IMR-90 (cell line): ENCODE results near the gene KDELR3. TPM values are rescaled to one million over a fixed set of nuclear protein-coding genes. Genes with fewer than 3 reads are reported as not detected.

Experiments
- ATAC-seq: fragments of 200-7000 bp; cut with Tn5 transposase; 2 replicates; pipeline ENCODE4 v1.9.1; 2020; ENCODE audit warnings: low read depth, mild to moderate bottlenecking, moderate library complexity
- BruUV-seq: library from RNA; stranded (reverse); fragments of 400-500 nt; replicated peaks from 2 replicates; lab custom pipeline; 2021; lab: Mats Ljungman, UMichigan
- CTCF ChIA-PET: fragments of 300-600 bp; formaldehyde crosslinking; extraction: SDS; loops from one replicate; lab custom pipeline; 2021; ENCODE audit warnings: antibody characterized with exemption; lab: Yijun Ruan, JAX
- POLR2A ChIA-PET: fragments of 300-600 bp; sonication (Branson Sonifier 250); formaldehyde crosslinking; loops from one replicate; lab custom pipeline; 2022; ENCODE audit warnings: antibody characterized with exemption; ENCODE audit not compliant: unreplicated experiment; lab: Charles Lee
- DNase-seq: peaks from one replicate; pipeline ENCODE4 v3.0.0; 2013
- H2AFZ ChIP-seq: replicated peaks from 2 replicates; pipeline ENCODE3; 2013; ENCODE audit warnings: low read length, mild to moderate bottlenecking; ENCODE audit not compliant: poor library complexity
- H2AK5ac ChIP-seq: 2 replicates; pipeline ENCODE4 v1.6.1; 2013; ENCODE audit warnings: low read depth, low read length, inconsistent platforms
- H2AK9ac ChIP-seq: replicated peaks from 2 replicates; pipeline ENCODE3; 2013; ENCODE audit warnings: mild to moderate bottlenecking, low read depth, low read length, moderate library complexity; ENCODE audit not compliant: poor library complexity
- H2BK120ac ChIP-seq: 2 replicates; pipeline ENCODE4 v1.6.1; 2013; ENCODE audit warnings: low read depth, low read length, inconsistent platforms
- H2BK15ac ChIP-seq: 3 replicates; pipeline ENCODE4 v1.6.1; 2013; ENCODE audit warnings: low read depth, low read length, inconsistent platforms
- H2BK20ac ChIP-seq: 2 replicates; pipeline ENCODE4 v1.6.1; 2013; ENCODE audit warnings: low read depth, mild to moderate bottlenecking, inconsistent platforms, low read length, moderate library complexity
- H2BK5ac ChIP-seq: 2 replicates; pipeline ENCODE4 v1.6.1; 2013; ENCODE audit warnings: mild to moderate bottlenecking, low read depth, low read length, inconsistent platforms; ENCODE audit not compliant: poor library complexity, severe bottlenecking
- H3K14ac ChIP-seq: replicated peaks from 2 replicates; pipeline ENCODE4 v1.6.1; 2013; ENCODE audit warnings: low read depth, low read length, inconsistent platforms
- H3K18ac ChIP-seq: 2 replicates; pipeline ENCODE4 v1.6.1; 2013; ENCODE audit warnings: low read depth, low read length, control low read depth
- H3K23ac ChIP-seq: 2 replicates; pipeline ENCODE4 v1.6.1; 2013; ENCODE audit warnings: low read depth, low read length, inconsistent platforms
- H3K27ac ChIP-seq: 2 replicates; pipeline ENCODE4 v1.5.1; 2013; ENCODE audit warnings: mild to moderate bottlenecking, control low read depth, low read length; ENCODE audit not compliant: insufficient read depth
- H3K27me3 ChIP-seq: 2 replicates; pipeline ENCODE4 v1.6.1; 2013; ENCODE audit warnings: low read length; ENCODE audit not compliant: control insufficient read depth, insufficient read depth
- H3K36me3 ChIP-seq: 2 replicates; pipeline ENCODE4 v1.6.1; 2013; ENCODE audit warnings: low read length, mixed read lengths; ENCODE audit not compliant: control insufficient read depth, insufficient read depth
- H3K4ac ChIP-seq: 2 replicates; pipeline ENCODE4 v1.6.1; 2013; ENCODE audit warnings: low read depth, low read length, inconsistent platforms
- H3K4me1 ChIP-seq: 2 replicates; pipeline ENCODE4 v1.6.1; 2013; ENCODE audit warnings: low read length, mixed read lengths; ENCODE audit not compliant: control insufficient read depth, insufficient read depth
- H3K4me2 ChIP-seq: 2 replicates; pipeline ENCODE4 v1.6.1; 2013; ENCODE audit warnings: low read depth, mild to moderate bottlenecking, control low read depth, low read length, moderate library complexity
- H3K4me3 ChIP-seq: 2 replicates; pipeline ENCODE4 v1.5.1; 2013; ENCODE audit warnings: low read depth, mild to moderate bottlenecking, control low read depth, low read length, moderate library complexity; ENCODE audit not compliant: insufficient read depth
- H3K56ac ChIP-seq: 2 replicates; pipeline ENCODE4 v1.6.1; 2013; ENCODE audit warnings: low read length, inconsistent platforms; ENCODE audit not compliant: insufficient read depth; ENCODE audit errors: extremely low read depth
- H3K79me1 ChIP-seq, 2 experiments: 2 replicates each; pipeline ENCODE4 v1.6.1; 2013; ENCODE audit warnings: low read length in 2 of 2, inconsistent platforms in 1 of 2, low read depth in 1 of 2
- H3K9ac ChIP-seq: 2 replicates; pipeline ENCODE4 v1.6.1; 2013; ENCODE audit warnings: low read depth, low read length, control low read depth
- H3K9me1 ChIP-seq: 2 replicates; pipeline ENCODE4 v1.6.1; 2013; ENCODE audit warnings: low read length, inconsistent platforms; ENCODE audit not compliant: insufficient read depth
- H3K9me3 ChIP-seq: 2 replicates; pipeline ENCODE4 v1.6.1; 2013; ENCODE audit warnings: low read length; ENCODE audit not compliant: control insufficient read depth, insufficient read depth
- H4K20me1 ChIP-seq: 2 replicates; pipeline ENCODE4 v1.6.1; 2013; ENCODE audit warnings: low read length, inconsistent platforms; ENCODE audit not compliant: insufficient read depth
- H4K5ac ChIP-seq: 2 replicates; pipeline ENCODE4 v1.6.1; 2013; ENCODE audit warnings: mild to moderate bottlenecking, low read depth, low read length, control low read depth
- H4K8ac ChIP-seq, 2 experiments: 2 replicates each; pipeline ENCODE4 v1.6.1; 2013; ENCODE audit warnings: low read depth in 2 of 2, low read length in 2 of 2, control low read depth in 1 of 2, inconsistent platforms in 1 of 2
- H4K91ac ChIP-seq: 2 replicates; pipeline ENCODE4 v1.6.1; 2013; ENCODE audit warnings: low read depth, low read length, inconsistent platforms; ENCODE audit not compliant: insufficient read depth
- BHLHE40 ChIP-seq: fragments of 150-350 bp; IDR thresholded peaks from 2 replicates; pipeline ENCODE4 v1.6.1; 2016; ENCODE audit warnings: mild to moderate bottlenecking, low read depth, low read length
- CEBPB ChIP-seq: IDR thresholded peaks from 2 replicates; pipeline ENCODE4 v1.6.1; 2012; ENCODE audit warnings: low read depth, low read length, improper control_type of control experiment
- CTCF ChIP-seq: conservative IDR thresholded peaks from 2 replicates; pipeline ENCODE4 v1.5.1; 2012; ENCODE audit warnings: mild to moderate bottlenecking, low read depth, low read length, improper control_type of control experiment
- ELK1 ChIP-seq: fragments of 150-350 bp; IDR thresholded peaks from 2 replicates; pipeline ENCODE4 v1.6.1; 2016; ENCODE audit warnings: low read depth, mild to moderate bottlenecking, low read length, moderate library complexity, borderline replicate concordance
- FOS ChIP-seq: fragments of 150-350 bp; IDR thresholded peaks from 2 replicates; pipeline ENCODE4 v1.6.1; 2016; ENCODE audit warnings: low read depth, low read length
- MAFK ChIP-seq: IDR thresholded peaks from 2 replicates; pipeline ENCODE4 v1.6.1; 2012; ENCODE audit warnings: low read depth, low read length, improper control_type of control experiment
- MXI1 ChIP-seq: IDR thresholded peaks from 2 replicates; pipeline ENCODE4 v1.6.1; 2012; ENCODE audit warnings: low read depth, mild to moderate bottlenecking, low read length, moderate library complexity, borderline replicate concordance
- NFE2L2 ChIP-seq: fragments of 150-350 bp; IDR thresholded peaks from 2 replicates; pipeline ENCODE4 v1.6.1; 2016; ENCODE audit warnings: low read depth, mild to moderate bottlenecking, low read length
- POLR2A ChIP-seq: IDR thresholded peaks from 2 replicates; pipeline ENCODE4 v1.6.1; 2012; ENCODE audit warnings: mild to moderate bottlenecking, low read depth, low read length
- RAD21 ChIP-seq: IDR thresholded peaks from 2 replicates; pipeline ENCODE4 v1.6.1; 2012; ENCODE audit warnings: low read length, improper control_type of control experiment
- RCOR1 ChIP-seq: IDR thresholded peaks from 2 replicates; pipeline ENCODE4 v1.6.1; 2012; ENCODE audit warnings: mild to moderate bottlenecking, low read length, improper control_type of control experiment; ENCODE audit not compliant: insufficient replicate concordance
- RFX5 ChIP-seq: IDR thresholded peaks from 2 replicates; pipeline ENCODE4 v1.8.0; 2012; ENCODE audit warnings: low read depth, mild to moderate bottlenecking, low read length, moderate library complexity
- SMC3 ChIP-seq: fragments of 150-350 bp; IDR thresholded peaks from 2 replicates; pipeline ENCODE4 v1.6.1; 2016; ENCODE audit warnings: low read depth, mild to moderate bottlenecking, antibody characterized with exemption, low read length, moderate library complexity
- USF2 ChIP-seq: fragments of 150-350 bp; IDR thresholded peaks from 2 replicates; pipeline ENCODE4 v1.6.1; 2017; ENCODE audit warnings: mild to moderate bottlenecking, antibody characterized with exemption, low read length, low read depth
- WGBS, 2 experiments: methylation state at CpG; one replicate each; pipeline versions ENCODE4 v1.1.5 to v1.1.7; 2013; ENCODE audit warnings: missing lambda C conversion rate in 2 of 2; ENCODE audit not compliant: insufficient read length in 1 of 2; ENCODE audit errors: extremely low coverage in 2 of 2; 5-methylcytosine and 5-hydroxymethylcytosine counted together
- dilution Hi-C: fragments of 300-500 bp; cut with HindIII; formaldehyde crosslinking; loops from one replicate; pipeline ENCODE4 v1.14.3; 2018; ENCODE audit warnings: low sequenced_read_pairs; ENCODE audit not compliant: unreplicated experiment
- in situ Hi-C: fragments of 300-500 bp; cut with MboI; formaldehyde crosslinking; loops from 3 replicates; pipeline ENCODE4 v1.14.3; 2019; ENCODE audit warnings: low sequenced_read_pairs, inconsistent platforms, mixed read lengths
- intact Hi-C: fragments of 100-400 bp; cut with micrococcal nuclease; formaldehyde crosslinking; loops from 2 replicates; pipeline ENCODE4 v1.10.0; 2022
- polyA plus RNA-seq, 3 experiments: library from polyadenylated mRNA; depleted of rRNA; stranded (reverse); fragments of >200 nt; gene quantifications; 2 replicates each; pipeline ENCODE4 v1.2.3, GENCODE V29; 2012; ENCODE audit warnings: low replicate concordance in 1 of 3
- total RNA-seq: library from RNA; depleted of rRNA; stranded (reverse); fragments of >200 nt; gene quantifications from 2 replicates; pipeline ENCODE4 v1.2.3, GENCODE V29; 2012

Gene KDELR3
- total and polyA plus RNA-seq, 2 of the 4 experiments (the other 2 are of a cell fraction), result 129 to 224 TPM

GRCh38 chr22:38456272-38456835, 11.5 kb upstream of the KDELR3 start:
- no peaks in the 10 kb centered on the region for H3K9me1 ChIP-seq
- H3K14ac ChIP-seq, result no peak overlapping the region
- H3K4ac ChIP-seq, result no peak overlapping the region
- H3K27ac ChIP-seq, result no peak overlapping the region
- no peak overlapping the region for H3K9ac ChIP-seq
- no peak overlapping the region for H3K56ac ChIP-seq
- whole genome bisulfite sequencing, 2 experiments, result 80% methylated on average over 1 of the region's 17 CpGs; no CpG with 5 or more reads in 1 of the 2 experiments
- ChIA-PET CTCF (no interaction called here), POLR2A (no interaction called here)
- in situ Hi-C loops (no loop called here), dilution Hi-C loops (no loop called here), intact Hi-C loops (no loop called here)
- H4K5ac ChIP-seq, result no peak overlapping the region
- DNase-seq (no peak), ATAC-seq (no peak)
- no peak overlapping the region for H3K18ac ChIP-seq
- no peaks in the 10 kb centered on the region for H3K36me3 ChIP-seq
- no peak overlapping the region for H2BK20ac ChIP-seq
- H2AK9ac ChIP-seq, result peak overlapping the region; percentile 52
- no peak overlapping the region for H3K4me3 ChIP-seq
- no peak overlapping the region for H2BK120ac ChIP-seq
- H3K4me1 ChIP-seq, result no peaks in the 10 kb centered on the region; the same call in 1 of the 2 replicates
- H2BK15ac ChIP-seq, result no peak overlapping the region
- no peak for TF ChIP-seq MXI1
- TF ChIP-seq CEBPB, result no peak
- no peak for TF ChIP-seq MAFK
- no peak for TF ChIP-seq RCOR1
- TF ChIP-seq BHLHE40, result no peak
- no peak for TF ChIP-seq NFE2L2
- TF ChIP-seq RAD21, result no peak
- TF ChIP-seq ELK1, result no peak
- no peak for TF ChIP-seq USF2
- no peak for TF ChIP-seq CTCF
- TF ChIP-seq FOS, result no peak
- TF ChIP-seq RFX5, result no peak
- no peak for TF ChIP-seq SMC3
- TF ChIP-seq POLR2A, result no peak
- H3K79me1 ChIP-seq, result no peaks in the 10 kb centered on the region
- H2AFZ ChIP-seq, result no peak overlapping the region
- H2AK5ac ChIP-seq, result no peak overlapping the region
- H3K27me3 ChIP-seq, result peaks cover 90% of the 10 kb centered on the region
- H3K9me3 ChIP-seq, result no peaks in the 10 kb centered on the region; the same call in 1 of the 2 replicates
- H2BK5ac ChIP-seq, result no peak overlapping the region
- no peak overlapping the region for H4K8ac ChIP-seq
- H4K20me1 ChIP-seq, result peaks cover 5% of the 10 kb centered on the region
- peak overlapping the region; percentile 22; the same call in 1 of the 2 replicates for H3K4me2 ChIP-seq
- no peak overlapping the region for H4K91ac ChIP-seq
- no TSS peak for BruUV-seq
- no peak overlapping the region for H3K23ac ChIP-seq
